HEK293 (cell line): ENCODE measurements around the gene LRBA.

Source experiments
- CTCF ChIA-PET: fragments of 350-600 bp; formaldehyde crosslinking; extraction: SDS; loops from one replicate; lab custom pipeline; 2021; ENCODE audit warnings: antibody characterized with exemption; lab: Yijun Ruan, JAX
- POLR2A ChIA-PET: fragments of 300-600 bp; formaldehyde crosslinking; extraction: SDS; loops from one replicate; lab custom pipeline; 2020; ENCODE audit warnings: antibody characterized with exemption, inconsistent platforms; lab: Yijun Ruan, JAX
- H3K27ac ChIP-seq: fragments of 200-500 bp; sonication (Bioruptor generic); 2 replicates; pipeline ENCODE4 v1.5.1; 2014; ENCODE audit warnings: low read depth, low read length, control low read depth, inconsistent platforms; ENCODE audit errors: extremely low read depth
- H3K36me3 ChIP-seq, 2 experiments: fragments of 200-500 bp in 1 of 2; sonication (Bioruptor generic) in 1 of 2; 1 replicate in 1 of 2; 2 replicates in 1 of 2; pipeline ENCODE4 v1.5.1; 2014 to 2017; ENCODE audit warnings: inconsistent platforms in 2 of 2, low read length in 2 of 2; ENCODE audit not compliant: control insufficient read depth in 2 of 2, insufficient read depth in 1 of 2
- H3K4me1 ChIP-seq: fragments of 200-500 bp; sonication (Bioruptor generic); 2 replicates; pipeline ENCODE4 v1.5.1; 2014; ENCODE audit warnings: mild to moderate bottlenecking, low read length, inconsistent platforms; ENCODE audit not compliant: control insufficient read depth, insufficient read depth
- H3K4me3 ChIP-seq: 2 replicates; pipeline ENCODE4 v1.5.1; 2011; ENCODE audit warnings: low read depth, mild to moderate bottlenecking, control low read depth, low read length, moderate library complexity
- H3K9me3 ChIP-seq: fragments of 200-500 bp; sonication (Bioruptor generic); 2 replicates; pipeline ENCODE4 v1.5.1; 2014; ENCODE audit warnings: low read depth, low read length, inconsistent platforms; ENCODE audit not compliant: control insufficient read depth, insufficient read depth
- ATF2 ChIP-seq: fragments of 450-650 bp; formaldehyde crosslinking; IDR thresholded peaks from 2 replicates; pipeline ENCODE4 v1.5.1; 2016; ENCODE audit warnings: missing biosample characterization, missing genetic modification characterization, low read depth
- KLF17 ChIP-seq: fragments of 450-650 bp; formaldehyde crosslinking; IDR thresholded peaks from 2 replicates; pipeline ENCODE4 v1.5.1; 2016; ENCODE audit warnings: missing biosample characterization, missing genetic modification characterization
- KLF8 ChIP-seq: fragments of 450-650 bp; formaldehyde crosslinking; IDR thresholded peaks from 2 replicates; pipeline ENCODE4 v1.5.1; 2016; ENCODE audit warnings: missing biosample characterization, missing genetic modification characterization
- PRDM10 ChIP-seq: fragments of 450-650 bp; formaldehyde crosslinking; IDR thresholded peaks from 2 replicates; pipeline ENCODE4 v1.5.1; 2016; ENCODE audit warnings: missing biosample characterization, missing genetic modification characterization
- PRDM6 ChIP-seq: fragments of 450-650 bp; formaldehyde crosslinking; IDR thresholded peaks from 2 replicates; pipeline ENCODE4 v1.5.1; 2017; ENCODE audit warnings: missing biosample characterization, missing genetic modification characterization
- SCRT2 ChIP-seq: fragments of 450-650 bp; formaldehyde crosslinking; IDR thresholded peaks from 2 replicates; pipeline ENCODE4 v1.5.1; 2016; ENCODE audit warnings: missing biosample characterization, missing genetic modification characterization
- SP3 ChIP-seq: fragments of 450-650 bp; formaldehyde crosslinking; IDR thresholded peaks from 2 replicates; pipeline ENCODE4 v1.5.1; 2016; ENCODE audit warnings: missing biosample characterization, missing genetic modification characterization
- ZBTB49 ChIP-seq: fragments of 450-650 bp; formaldehyde crosslinking; IDR thresholded peaks from 2 replicates; pipeline ENCODE4 v1.5.1; 2016; ENCODE audit warnings: missing biosample characterization, missing genetic modification characterization, low read depth
- ZBTB7A ChIP-seq: fragments of 450-650 bp; formaldehyde crosslinking; IDR thresholded peaks from 2 replicates; pipeline ENCODE4 v1.5.1; 2016; ENCODE audit warnings: low read depth, missing biosample characterization, missing genetic modification characterization
- ZEB2 ChIP-seq: fragments of 450-650 bp; formaldehyde crosslinking; IDR thresholded peaks from 2 replicates; pipeline ENCODE4 v1.5.1; 2016; ENCODE audit warnings: missing biosample characterization, missing genetic modification characterization
- ZNF132 ChIP-seq: fragments of 450-650 bp; formaldehyde crosslinking; IDR thresholded peaks from 2 replicates; pipeline ENCODE4 v1.5.1; 2017; ENCODE audit warnings: missing biosample characterization, missing genetic modification characterization, borderline replicate concordance
- ZNF146 ChIP-seq: fragments of 450-650 bp; formaldehyde crosslinking; IDR thresholded peaks from 2 replicates; pipeline ENCODE4 v1.5.1; 2016; ENCODE audit warnings: missing biosample characterization, missing genetic modification characterization
- ZNF214 ChIP-seq: fragments of 450-650 bp; formaldehyde crosslinking; IDR thresholded peaks from 2 replicates; pipeline ENCODE4 v1.5.1; 2017; ENCODE audit warnings: missing biosample characterization, mild to moderate bottlenecking, missing genetic modification characterization, borderline replicate concordance
- ZNF280D ChIP-seq: fragments of 450-650 bp; formaldehyde crosslinking; IDR thresholded peaks from 2 replicates; pipeline ENCODE4 v1.5.1; 2016; ENCODE audit warnings: missing biosample characterization, missing genetic modification characterization
- ZNF544 ChIP-seq: fragments of 450-650 bp; formaldehyde crosslinking; IDR thresholded peaks from 2 replicates; pipeline ENCODE4 v1.5.0; 2017; ENCODE audit warnings: missing biosample characterization, missing genetic modification characterization
- ZNF585B ChIP-seq: fragments of 450-650 bp; formaldehyde crosslinking; IDR thresholded peaks from 2 replicates; pipeline ENCODE4 v1.5.1; 2016; ENCODE audit warnings: missing biosample characterization, missing genetic modification characterization
- ZNF600 ChIP-seq: fragments of 450-650 bp; formaldehyde crosslinking; IDR thresholded peaks from 2 replicates; pipeline ENCODE4 v1.5.1; 2016; ENCODE audit warnings: missing biosample characterization, missing genetic modification characterization
- ZNF792 ChIP-seq: fragments of 450-650 bp; formaldehyde crosslinking; IDR thresholded peaks from 2 replicates; pipeline ENCODE4 v1.5.1; 2016; ENCODE audit warnings: missing biosample characterization, missing genetic modification characterization

The LRBA gene

GRCh38 chr4:150944660-150945059 is 70.4 kb downstream of the LRBA start (continued):
- no peak for TF ChIP-seq PRDM10 (tag by site-specific recombination)
- TF ChIP-seq ZBTB49 (tag by site-specific recombination) = no peak
- no peak for TF ChIP-seq ZNF600 (tag by site-specific recombination)
- TF ChIP-seq SP3 = no peak
- TF ChIP-seq KLF17 = no peak
- TF ChIP-seq ZNF132 (tag by site-specific recombination) = no peak
- TF ChIP-seq ZNF792 (tag by site-specific recombination) = no peak
- no peak for TF ChIP-seq ZBTB7A
- no peak for TF ChIP-seq ATF2 (tag by site-specific recombination)
- no peak for TF ChIP-seq ZNF585B (tag by site-specific recombination)

- H3K9me3 ChIP-seq = no peaks in the 10 kb centered on the region
- no peak overlapping the region for H3K27ac ChIP-seq
- CTCF ChIA-PET = interaction anchor here (0.7 kb wide), 1 partner anchor 13 kb away, joined by 3 read pairs; no protein-coding TSS in a partner anchor
- no peaks in the 10 kb centered on the region for H3K36me3 ChIP-seq
- POLR2A ChIA-PET = no interaction called here
- no peak overlapping the region for H3K4me3 ChIP-seq
- no peak for TF ChIP-seq ZNF544 (tag by site-specific recombination)
- no peak for TF ChIP-seq ZNF280D (tag by site-specific recombination)
- no peak for TF ChIP-seq ZNF214 (tag by site-specific recombination)
- no peak for TF ChIP-seq KLF8
- no peak for TF ChIP-seq ZEB2 (tag by site-specific recombination)
- TF ChIP-seq ZNF146 (tag by site-specific recombination) = no peak
- no peak for TF ChIP-seq SCRT2 (tag by site-specific recombination)
- no peak for TF ChIP-seq PRDM6 (tag by site-specific recombination)
- TF ChIP-seq, all 188 proteins: peak for 0
- H3K4me1 ChIP-seq = peaks cover 3% of the 10 kb centered on the region; the same call in 1 of the 2 replicates
These were observed 71.3 kb downstream of the LRBA start for GRCh38 chr4:150943818-150944217.
